ENCODE measurements around the gene MPRIP.

The MPRIP gene

GRCh38 chr17:17077101-17077500 is 34.8 kb downstream of the MPRIP start:
- TF ChIP-seq GLI4 (tag by site-specific recombination; IDR thresholded peaks at IDR 0.05): no peak
- no peak for TF ChIP-seq IKZF3 (tag by site-specific recombination; IDR thresholded peaks at IDR 0.05)
- TF ChIP-seq TSHZ1 (tag by site-specific recombination; IDR thresholded peaks at IDR 0.05; ENCODE audit: borderline replicate concordance): no peak
- TF ChIP-seq ZNF610 (tag by site-specific recombination; IDR thresholded peaks at IDR 0.05; ENCODE audit: borderline replicate concordance): no peak
- no peak for TF ChIP-seq ZNF169 (tag by site-specific recombination; IDR thresholded peaks at IDR 0.05)
- TF ChIP-seq ZNF548 (tag by site-specific recombination; IDR thresholded peaks at IDR 0.05): no peak
- TF ChIP-seq GLIS2 (tag by site-specific recombination; IDR thresholded peaks at IDR 0.05): no peak
- no peak for TF ChIP-seq ZNF521 (tag by site-specific recombination; IDR thresholded peaks at IDR 0.05)
- TF ChIP-seq ZNF645 (tag by site-specific recombination; IDR thresholded peaks at IDR 0.05): no peak
- TF ChIP-seq ZNF133 (tag by site-specific recombination; IDR thresholded peaks at IDR 0.05): no peak
- TF ChIP-seq YY1 (tag by site-specific recombination; IDR thresholded peaks at IDR 0.05): no peak
- TF ChIP-seq ZBTB1 (tag by site-specific recombination; IDR thresholded peaks at IDR 0.05): no peak
- TF ChIP-seq KLF9 (tag by site-specific recombination; IDR thresholded peaks at IDR 0.05; ENCODE audit: low read depth): no peak
- no peak for TF ChIP-seq HOXA7 (CRISPR knock-in tag; IDR thresholded peaks at IDR 0.05; ENCODE audit: borderline replicate concordance)
- TF ChIP-seq ZNF426 (tag by site-specific recombination; IDR thresholded peaks at IDR 0.05): no peak
- TF ChIP-seq ZNF350 (tag by site-specific recombination; IDR thresholded peaks at IDR 0.05): no peak
- TF ChIP-seq ZNF747 (tag by site-specific recombination; IDR thresholded peaks at IDR 0.05): no peak
- no peak for TF ChIP-seq SP3 (tag by site-specific recombination; IDR thresholded peaks at IDR 0.05)
- TF ChIP-seq ZNF354C (tag by site-specific recombination; IDR thresholded peaks at IDR 0.05; ENCODE audit: borderline replicate concordance, low read depth): no peak
- TF ChIP-seq OSR2 (tag by site-specific recombination; IDR thresholded peaks at IDR 0.05): no peak
- Histone ChIP-seq H3K27ac (ENCODE audit: extremely low read depth, low read depth, low read length) (no peak overlapping the region), H3K36me3 (ENCODE audit: control insufficient read depth in 2 of 2, insufficient read depth in 1 of 2, low read length in 2 of 2) (peaks cover 7 to 64% of the 10 kb centered on the region in 2 experiments), H3K4me3 (ENCODE audit: low read depth, low read length) (no peak overlapping the region), H3K9me3 (ENCODE audit: control insufficient read depth, insufficient read depth, low read depth, low read length) (no peaks in the 10 kb centered on the region), H3K4me1 (ENCODE audit: control insufficient read depth, insufficient read depth, low read length) (peaks cover 2% of the 10 kb centered on the region; the same call in 1 of the 2 replicates)
- CTCF ChIA-PET: interaction anchor here (0.6 kb wide), 1 partner anchor 22 kb away, joined by 3 read pairs; no protein-coding TSS in a partner anchor
- POLR2A ChIA-PET: no interaction called here

GRCh38 chr17:17077861-17078732 is 35.8 kb downstream of the MPRIP start:
- ChIA-PET CTCF (interaction anchor here (0.6 kb wide), 1 partner anchor 88 kb away, joined by 8 read pairs; no protein-coding TSS in a partner anchor), POLR2A (no interaction called here)
- peaks cover 7 to 68% of the 10 kb centered on the region in 2 experiments for H3K36me3 ChIP-seq (ENCODE audit: control insufficient read depth in 2 of 2, insufficient read depth in 1 of 2, low read length in 2 of 2)
- no peaks in the 10 kb centered on the region for H3K9me3 ChIP-seq (ENCODE audit: control insufficient read depth, insufficient read depth, low read depth, low read length)
- H3K4me3 ChIP-seq (ENCODE audit: low read depth, low read length): no peak overlapping the region
- no peaks in the 10 kb centered on the region for H3K4me1 ChIP-seq (ENCODE audit: control insufficient read depth, insufficient read depth, low read length)
- no peak overlapping the region for H3K27ac ChIP-seq (ENCODE audit: extremely low read depth, low read depth, low read length)
- TF ChIP-seq ZSCAN23 (tag by site-specific recombination; IDR thresholded peaks at IDR 0.05): no peak
- TF ChIP-seq SP3 (tag by site-specific recombination; IDR thresholded peaks at IDR 0.05): no peak
- TF ChIP-seq HOXD13 (CRISPR knock-in tag; IDR thresholded peaks at IDR 0.05; ENCODE audit: borderline replicate concordance): no peak
- TF ChIP-seq ZNF843 (tag by site-specific recombination; IDR thresholded peaks at IDR 0.05): no peak
- TF ChIP-seq ZIC2 (tag by site-specific recombination; IDR thresholded peaks at IDR 0.05): no peak
- TF ChIP-seq ZNF146 (tag by site-specific recombination; IDR thresholded peaks at IDR 0.05): no peak
- no peak for TF ChIP-seq ZNF518A (tag by site-specific recombination; conservative IDR thresholded peaks at IDR 0.05; ENCODE audit: low read depth)
- TF ChIP-seq ZNF623 (tag by site-specific recombination; IDR thresholded peaks at IDR 0.05): no peak
